Measurements from ENCODE around the gene OR51F1. TPM values are rescaled to one million over a fixed set of nuclear protein-coding genes. Genes with fewer than 3 reads are reported as not detected.

Gene OR51F1
- not detected for polyA plus RNA-seq (2012; ENCODE audit: insufficient read length, low read depth)

GRCh38 chr11:4769838-4770237, at the start of gene OR51F1:
OR51F1 (minus strand) TSS chr11:4769938; CDS start chr11:4769938, 0 bp downstream.
- TF ChIP-seq SIN3A (IDR thresholded peaks at IDR 0.05; ENCODE audit: borderline replicate concordance, insufficient read depth, low read length): no peak

- no peak for TF ChIP-seq FOXP2 (optimal IDR thresholded peaks at IDR 0.05; ENCODE audit: borderline replicate concordance, extremely low read depth, extremely low read length, insufficient read depth)
Observed at GRCh38 chr11:4809246-4809645, 39.5 kb upstream of the OR51F1 start.

GRCh38 chr11:4808476-4808875, 38.7 kb upstream of the OR51F1 start:
- TF ChIP-seq FOXP2 (optimal IDR thresholded peaks at IDR 0.05; ENCODE audit: borderline replicate concordance, extremely low read depth, extremely low read length, insufficient read depth) (no peak), TAF1 (IDR thresholded peaks at IDR 0.05; ENCODE audit: borderline replicate concordance, insufficient read depth, low read length) (no peak), REST (IDR thresholded peaks at IDR 0.05; ENCODE audit: insufficient read depth in 1 of 2, low read depth in 2 of 2, low read length in 2 of 2) (no peak), POLR2AphosphoS5 (IDR thresholded peaks at IDR 0.05; ENCODE audit: low read depth, low read length) (no peak), SIN3A (IDR thresholded peaks at IDR 0.05; ENCODE audit: borderline replicate concordance, insufficient read depth, low read length) (no peak)

- TF ChIP-seq FOXP2 (optimal IDR thresholded peaks at IDR 0.05; ENCODE audit: borderline replicate concordance, extremely low read depth, extremely low read length, insufficient read depth): no peak
Observed at GRCh38 chr11:4804280-4804679, 34.5 kb upstream of the OR51F1 start, which contains the start of gene OR52R1. OR52R1 (minus strand) TSS chr11:4804380; CDS start chr11:4804380, 0 bp downstream.

- no peak for TF ChIP-seq SIN3A (IDR thresholded peaks at IDR 0.05; ENCODE audit: borderline replicate concordance, insufficient read depth, low read length)
- no peak for TF ChIP-seq TAF1 (IDR thresholded peaks at IDR 0.05; ENCODE audit: borderline replicate concordance, insufficient read depth, low read length)
- no peak for TF ChIP-seq REST (IDR thresholded peaks at IDR 0.05; ENCODE audit: insufficient read depth in 1 of 2, low read depth in 2 of 2, low read length in 2 of 2)
- TF ChIP-seq FOXP2 (optimal IDR thresholded peaks at IDR 0.05; ENCODE audit: borderline replicate concordance, extremely low read depth, extremely low read length, insufficient read depth): no peak
Observed at GRCh38 chr11:4798427-4799183, 28.9 kb upstream of the OR51F1 start.

GRCh38 chr11:4797206-4797605, 27.5 kb upstream of the OR51F1 start:
- no peak for TF ChIP-seq FOXP2 (optimal IDR thresholded peaks at IDR 0.05; ENCODE audit: borderline replicate concordance, extremely low read depth, extremely low read length, insufficient read depth)
- TF ChIP-seq SIN3A (IDR thresholded peaks at IDR 0.05; ENCODE audit: borderline replicate concordance, insufficient read depth, low read length): no peak
- no peak for TF ChIP-seq TAF1 (IDR thresholded peaks at IDR 0.05; ENCODE audit: borderline replicate concordance, insufficient read depth, low read length)
- no peak for TF ChIP-seq POLR2AphosphoS5 (IDR thresholded peaks at IDR 0.05; ENCODE audit: low read depth, low read length)
- no peak for TF ChIP-seq REST (IDR thresholded peaks at IDR 0.05; ENCODE audit: insufficient read depth in 1 of 2, low read depth in 2 of 2, low read length in 2 of 2)

GRCh38 chr11:4782454-4782853, 12.7 kb upstream of the OR51F1 start:
- TF ChIP-seq SIN3A (IDR thresholded peaks at IDR 0.05; ENCODE audit: borderline replicate concordance, insufficient read depth, low read length) (no peak), TAF1 (IDR thresholded peaks at IDR 0.05; ENCODE audit: borderline replicate concordance, insufficient read depth, low read length) (no peak), POLR2AphosphoS5 (IDR thresholded peaks at IDR 0.05; ENCODE audit: low read depth, low read length) (no peak), FOXP2 (optimal IDR thresholded peaks at IDR 0.05; ENCODE audit: borderline replicate concordance, extremely low read depth, extremely low read length, insufficient read depth) (no peak), REST (IDR thresholded peaks at IDR 0.05; ENCODE audit: insufficient read depth in 1 of 2, low read depth in 2 of 2, low read length in 2 of 2) (no peak)
